Measurements from ENCODE around the gene CWC27.
"Not testable (repeated sequence)": the region's sequence is repeated elsewhere in the genome, so short reads cannot be mapped to it uniquely, and the experiment has no call there.

Gene CWC27

GRCh38 chr5:64807520-64807919 is 38.8 kb downstream of the CWC27 start:
- Mint-ChIP-seq H3K36me3 (ENCODE audit: low read depth) (peaks cover 22% of the 10 kb centered on the region), H3K27me3 (ENCODE audit: low read depth, poor library complexity) (no peaks in the 10 kb centered on the region), H3K4me3 (no peak overlapping the region), H3K4me1 (no peaks in the 10 kb centered on the region), H3K9me3 (no peaks in the 10 kb centered on the region), H3K27ac (peak overlapping the region; percentile 57)
- DNase-seq = no peak
- no peak for TF ChIP-seq CTCF (IDR thresholded peaks at IDR 0.05)

GRCh38 chr5:64811050-64811640 is 42.4 kb downstream of the CWC27 start:
- Mint-ChIP-seq H3K4me1 (no peaks in the 10 kb centered on the region), H3K27me3 (ENCODE audit: low read depth, poor library complexity) (no peaks in the 10 kb centered on the region), H3K9me3 (no peaks in the 10 kb centered on the region), H3K4me3 (no peak overlapping the region), H3K36me3 (ENCODE audit: low read depth) (peaks cover 26% of the 10 kb centered on the region), H3K27ac (no peak overlapping the region)
- DNase-seq = peak; percentile 7
- peak; percentile 62 for TF ChIP-seq CTCF (IDR thresholded peaks at IDR 0.05)

GRCh38 chr5:64814073-64814472 is 45.3 kb downstream of the CWC27 start:
- H3K4me3 Mint-ChIP-seq = no peak overlapping the region
- peaks cover 30% of the 10 kb centered on the region for H3K36me3 Mint-ChIP-seq (ENCODE audit: low read depth)
- no peaks in the 10 kb centered on the region for H3K9me3 Mint-ChIP-seq
- no peaks in the 10 kb centered on the region for H3K27me3 Mint-ChIP-seq (ENCODE audit: low read depth, poor library complexity)
- no peak for TF ChIP-seq CTCF (IDR thresholded peaks at IDR 0.05)
- DNase-seq = no peak
- H3K4me1 Mint-ChIP-seq = no peaks in the 10 kb centered on the region
- H3K27ac Mint-ChIP-seq = no peak overlapping the region

- no peak for TF ChIP-seq CTCF (IDR thresholded peaks at IDR 0.05)
- Mint-ChIP-seq H3K27me3 (ENCODE audit: low read depth, poor library complexity) (no peaks in the 10 kb centered on the region), H3K4me1 (no peaks in the 10 kb centered on the region), H3K4me3 (no peak overlapping the region), H3K36me3 (ENCODE audit: low read depth) (peaks cover 37% of the 10 kb centered on the region), H3K9me3 (no peaks in the 10 kb centered on the region), H3K27ac (no peak overlapping the region)
- DNase-seq = no peak
These were observed 49.5 kb downstream of the CWC27 start for GRCh38 chr5:64818245-64818644.

GRCh38 chr5:64819345-64819744 is 50.6 kb downstream of the CWC27 start:
- not testable (repeated sequence) for H3K27me3 Mint-ChIP-seq (ENCODE audit: low read depth, poor library complexity); H3K9me3 Mint-ChIP-seq; DNase-seq; H3K4me3 Mint-ChIP-seq; H3K4me1 Mint-ChIP-seq
- Mint-ChIP-seq H3K27ac (peak overlapping the region; percentile 20), H3K36me3 (ENCODE audit: low read depth) (peaks cover 37% of the 10 kb centered on the region)

- H3K4me3 Mint-ChIP-seq = no peak overlapping the region
- DNase-seq = no peak
- H3K36me3 Mint-ChIP-seq (ENCODE audit: low read depth) = peaks cover 27% of the 10 kb centered on the region
- H3K27ac Mint-ChIP-seq = peak overlapping the region; percentile 12
- H3K27me3 Mint-ChIP-seq (ENCODE audit: low read depth, poor library complexity) = no peaks in the 10 kb centered on the region
- no peak for TF ChIP-seq CTCF (IDR thresholded peaks at IDR 0.05)
- H3K9me3 Mint-ChIP-seq = no peaks in the 10 kb centered on the region
- H3K4me1 Mint-ChIP-seq = no peaks in the 10 kb centered on the region
These were observed 53.6 kb downstream of the CWC27 start for GRCh38 chr5:64822320-64822719.
